ENCODE data around the gene MKS1. TPM values are rescaled to one million over a fixed set of nuclear protein-coding genes. Genes with fewer than 3 reads are reported as not detected.

The MKS1 gene
- total and polyA plus RNA-seq, 2 of the 8 experiments (the other 6 are each of a cell fraction or from before 2014, with no cell fraction given): 12.0 to 21.7 TPM

- POLR2A ChIA-PET (ENCODE audit: partially characterized antibody): no interaction called here
- no peak for DNase-seq (ENCODE audit: low read depth in 1 of 2, low spot score in 2 of 2)
- H3K9me3 ChIP-seq (ENCODE audit: insufficient read depth in 2 of 2, low read depth in 1 of 2, low read length in 1 of 2): no peaks in the 10 kb centered on the region
Measured at GRCh38 chr17:58181796-58182195, 37.3 kb downstream of the MKS1 start.

More at GRCh38 chr17:58181796-58182195, 37.3 kb downstream of the MKS1 start:
- H4K91ac ChIP-seq (replicated peaks; ENCODE audit: insufficient read length, low read length): no peak overlapping the region
- no peak overlapping the region for H3K14ac ChIP-seq (ENCODE audit: insufficient read length)
- no peaks in the 10 kb centered on the region for H3K79me1 ChIP-seq (ENCODE audit: low read depth, low read length)
- H2BK120ac ChIP-seq (replicated peaks; ENCODE audit: low read depth, low read length): no peak overlapping the region
- H3K56ac ChIP-seq (replicated peaks; ENCODE audit: insufficient read length, low read depth, low read length): no peak overlapping the region
- H3K27ac ChIP-seq (ENCODE audit: low read depth, low read length): no peak overlapping the region
- CTCF ChIA-PET (ENCODE audit: partially characterized antibody): interaction anchor here (1.1 to 2.0 kb wide), 5 partner anchors 9 to 69 kb away, joined by 3 to 5 read pairs (median 5); no protein-coding TSS in a partner anchor
- H4K20me1 ChIP-seq (replicated peaks in 1 of 2; ENCODE audit: control insufficient read depth in 1 of 2, insufficient read depth in 2 of 2, low read length in 2 of 2): peaks cover 0 to under 1% of the 10 kb centered on the region in 2 experiments
- no peak overlapping the region for H2BK20ac ChIP-seq (ENCODE audit: low read length)
- H3K4me2 ChIP-seq (ENCODE audit: insufficient read depth in 1 of 2, low read depth in 2 of 2, low read length in 2 of 2): no peak overlapping the region
- H3K4me1 ChIP-seq (replicated peaks in 1 of 4; ENCODE audit: control insufficient read depth in 3 of 4, insufficient read depth in 4 of 4, low read length in 3 of 4): peaks cover 0 to 5% (median 0%) of the 10 kb centered on the region in 4 experiments; a peak in 1 of 7 replicates
- H3K36me3 ChIP-seq (ENCODE audit: control insufficient read depth in 2 of 4, insufficient read depth in 4 of 4, low read length in 3 of 4): no peaks in the 10 kb centered on the region
- no peak overlapping the region for H3K23ac ChIP-seq (ENCODE audit: insufficient read length)
- no peak for FAIRE-seq
- H2AFZ ChIP-seq (ENCODE audit: low read length): no peak overlapping the region
- H3K4me3 ChIP-seq (ENCODE audit: extremely low read depth in 1 of 4, insufficient read depth in 2 of 4, low read depth in 3 of 4, low read length in 4 of 4): no peak overlapping the region
- no peak overlapping the region for H3K18ac ChIP-seq (ENCODE audit: extremely low read depth, low read length)
- H2BK5ac ChIP-seq (ENCODE audit: low read depth, low read length): no peak overlapping the region
- H4K5ac ChIP-seq (ENCODE audit: insufficient read length, low read depth, low read length): no peak overlapping the region
- no peak overlapping the region for H2BK12ac ChIP-seq (ENCODE audit: low read depth, low read length)
- H3K79me2 ChIP-seq (ENCODE audit: control insufficient read depth in 1 of 2, insufficient read depth in 2 of 2, low read length in 2 of 2): no peaks in the 10 kb centered on the region
- no peak overlapping the region for H3K4ac ChIP-seq (replicated peaks; ENCODE audit: insufficient read length, low read depth, low read length)
- no peak overlapping the region for H4K8ac ChIP-seq (ENCODE audit: extremely low read depth, insufficient read depth, low read length)
- TF ChIP-seq TCF12 (IDR thresholded peaks at IDR 0.05; ENCODE audit: low read depth, low read length): no peak
- no peak for TF ChIP-seq CHD2 (IDR thresholded peaks at IDR 0.05; ENCODE audit: low read length)
- TF ChIP-seq MAX (IDR thresholded peaks at IDR 0.05): no peak
- TF ChIP-seq SIRT6 (IDR thresholded peaks at IDR 0.05; ENCODE audit: low read length): no peak
- TF ChIP-seq MAFK (IDR thresholded peaks at IDR 0.05; ENCODE audit: low read depth, low read length): no peak
- no peak for TF ChIP-seq CBX8 (IDR thresholded peaks at IDR 0.05; ENCODE audit: borderline replicate concordance, low read depth, low read length)
- TF ChIP-seq BCL11A (IDR thresholded peaks at IDR 0.05; ENCODE audit: low read depth in 2 of 2, low read length in 2 of 2): no peak
- TF ChIP-seq CTCF (IDR thresholded peaks at IDR 0.05; ENCODE audit: control extremely low read depth in 1 of 3, insufficient read depth in 1 of 3, low read depth in 1 of 3, low read length in 3 of 3): no peak
- no peak for TF ChIP-seq TEAD4 (IDR thresholded peaks at IDR 0.05; ENCODE audit: low read depth, low read length)
- no peaks in the 10 kb centered on the region for H3K23me2 ChIP-seq (ENCODE audit: low read depth, low read length)
- H3K9ac ChIP-seq (replicated peaks in 1 of 4; ENCODE audit: extremely low read depth in 1 of 4, low read depth in 3 of 4, low read length in 3 of 4): no peak overlapping the region
- no peak overlapping the region for H2AK5ac ChIP-seq (ENCODE audit: low read depth, low read length)
- H3K27me3 ChIP-seq (replicated peaks in 1 of 4; ENCODE audit: control insufficient read depth in 3 of 4, extremely low read depth in 1 of 4, insufficient read depth in 3 of 4, low read length in 3 of 4): peaks cover 0 to 5% (median 0%) of the 10 kb centered on the region in 4 experiments; a peak in 1 of 7 replicates
- 80% methylated on average over 4 of the region's 4 CpGs; no CpG with 5 or more reads in 1 of the 2 experiments for WGBS, 2 experiments (ENCODE audit: extremely low coverage in 1 of 2, insufficient coverage in 1 of 2, insufficient read length in 1 of 2, insufficient replicate concordance in 2 of 2, low coverage in 1 of 2, low lambda C conversion rate in 2 of 2, missing lambda C conversion rate in 1 of 2)
- H2BK15ac ChIP-seq (ENCODE audit: low read length): no peak overlapping the region

Data from H1 (cell line).